Measurements from ENCODE around the gene CHMP1A.
"Not testable (repeated sequence)": the region's sequence is repeated elsewhere in the genome, so short reads cannot be mapped to it uniquely, and the experiment has no call there.

CHMP1A gene

DNA sequence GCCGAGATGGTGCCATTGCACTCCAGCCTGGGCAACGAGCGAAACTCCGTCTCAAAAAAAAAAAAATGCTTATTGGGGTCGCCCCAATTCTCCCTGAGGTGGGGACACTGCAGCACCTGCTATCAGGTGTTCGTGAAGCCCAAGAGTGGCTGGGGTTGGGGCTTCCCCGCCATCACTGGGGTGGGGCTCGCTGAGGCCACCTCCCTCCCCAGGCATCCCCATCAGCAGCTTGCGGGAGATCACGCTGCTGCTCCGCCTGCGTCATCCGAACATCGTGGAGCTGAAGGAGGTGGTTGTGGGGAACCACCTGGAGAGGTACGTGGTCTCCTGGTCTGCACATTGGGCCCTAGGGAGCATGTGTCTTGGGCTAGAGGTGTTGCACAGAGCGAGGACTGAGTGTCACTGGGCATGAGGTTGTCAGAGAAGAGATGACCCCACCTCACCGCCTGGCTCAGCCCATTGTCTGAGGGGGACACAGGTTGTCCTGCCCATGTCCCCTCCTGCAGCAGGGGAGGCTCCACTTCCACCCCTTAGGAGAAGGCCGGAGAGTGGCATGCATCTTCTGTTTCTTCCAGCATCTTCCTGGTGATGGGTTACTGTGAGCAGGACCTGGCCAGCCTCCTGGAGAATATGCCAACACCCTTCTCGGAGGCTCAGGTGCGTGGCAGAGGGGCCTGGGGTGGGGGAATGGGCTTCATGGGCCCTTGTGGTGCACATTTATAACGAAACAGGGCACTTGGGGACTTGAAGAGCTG lies 33.9 kb upstream of the CHMP1A start:
- DNase-seq: no peak

DNA sequence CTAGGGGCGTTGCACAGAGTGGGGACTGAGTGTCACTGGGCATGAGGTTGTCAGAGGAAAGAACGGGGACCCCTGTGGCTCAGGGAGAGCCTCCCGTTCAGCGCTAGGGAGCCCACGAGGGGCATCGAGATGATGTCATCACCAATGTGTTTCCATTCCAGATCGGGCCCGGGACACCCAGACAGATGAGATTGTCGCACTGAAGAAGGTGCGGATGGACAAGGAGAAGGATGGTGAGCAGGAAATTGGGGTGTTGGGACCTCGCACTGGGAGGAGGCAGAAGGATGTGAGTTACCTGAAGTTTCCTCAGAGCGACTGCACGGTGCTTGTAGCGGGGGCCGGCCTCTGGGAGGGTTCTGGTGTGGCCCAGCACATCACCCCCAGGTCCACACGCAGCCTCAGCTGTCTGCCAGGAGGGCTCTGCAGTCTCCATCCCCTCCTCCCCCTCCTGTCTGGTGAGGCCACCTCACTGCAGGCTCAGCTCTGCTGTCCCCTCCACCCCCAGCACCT lies 32.9 kb upstream of the CHMP1A start:
- no peak for DNase-seq

DNA sequence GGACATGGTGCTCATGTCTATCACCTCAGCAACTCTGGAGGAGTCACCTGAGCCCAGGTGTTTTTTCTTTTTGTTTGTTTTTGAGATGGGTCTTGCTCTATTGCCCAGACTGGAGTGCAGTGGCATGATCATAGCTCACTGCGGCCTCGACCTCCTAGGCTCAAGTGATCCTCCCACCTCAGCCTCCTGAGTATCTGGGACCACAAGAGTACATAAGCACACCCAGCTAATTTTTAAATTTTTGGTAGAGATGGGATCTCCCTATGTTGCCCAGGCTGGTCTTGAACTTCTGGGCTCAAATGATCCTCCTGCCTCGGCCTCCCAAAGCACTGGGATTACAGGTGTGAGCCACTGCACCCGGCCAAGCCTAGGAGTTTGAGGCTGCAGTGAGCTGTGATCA lies 32.1 kb upstream of the CHMP1A start:
- DNase-seq: not testable (repeated sequence)

DNA sequence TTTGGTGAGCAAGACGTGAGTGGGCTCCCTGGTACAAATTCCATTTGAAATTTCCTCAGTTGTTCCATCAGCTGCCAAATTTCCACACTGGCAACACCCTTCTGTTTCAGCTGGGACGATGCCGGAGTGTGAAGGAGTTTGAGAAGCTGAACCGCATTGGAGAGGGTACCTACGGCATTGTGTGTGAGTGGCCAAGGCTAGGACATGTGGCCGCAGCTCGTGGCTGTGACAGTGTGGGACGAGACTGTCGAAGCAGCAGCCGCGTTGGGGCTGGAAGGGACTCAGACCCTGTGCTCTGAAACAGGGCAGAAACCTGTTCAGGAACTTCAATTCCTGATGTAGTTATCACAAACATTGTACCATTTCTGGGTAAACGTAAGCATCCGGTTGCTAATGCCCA lies 31.6 kb upstream of the CHMP1A start:
- no peak for DNase-seq

DNA sequence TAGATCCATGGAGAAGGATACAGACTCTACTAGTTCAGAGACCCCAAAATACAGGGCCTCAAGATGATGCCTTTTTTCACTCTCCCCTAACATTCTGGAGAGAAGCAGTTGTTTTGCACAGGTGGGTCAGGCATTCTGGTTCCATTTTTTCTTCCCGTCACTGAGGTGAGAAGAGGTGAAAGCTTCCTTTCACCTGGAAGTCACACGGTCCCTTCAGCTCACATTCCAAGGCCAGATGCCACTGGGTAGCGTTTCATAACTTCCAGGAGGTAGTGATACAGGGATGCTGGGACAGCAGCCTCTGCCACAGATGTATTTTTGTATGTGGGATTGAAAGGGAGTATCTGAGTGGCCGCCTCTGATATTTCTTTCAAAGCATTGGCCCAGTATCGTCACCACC lies 30.9 kb upstream of the CHMP1A start:
- DNase-seq: no peak

DNA sequence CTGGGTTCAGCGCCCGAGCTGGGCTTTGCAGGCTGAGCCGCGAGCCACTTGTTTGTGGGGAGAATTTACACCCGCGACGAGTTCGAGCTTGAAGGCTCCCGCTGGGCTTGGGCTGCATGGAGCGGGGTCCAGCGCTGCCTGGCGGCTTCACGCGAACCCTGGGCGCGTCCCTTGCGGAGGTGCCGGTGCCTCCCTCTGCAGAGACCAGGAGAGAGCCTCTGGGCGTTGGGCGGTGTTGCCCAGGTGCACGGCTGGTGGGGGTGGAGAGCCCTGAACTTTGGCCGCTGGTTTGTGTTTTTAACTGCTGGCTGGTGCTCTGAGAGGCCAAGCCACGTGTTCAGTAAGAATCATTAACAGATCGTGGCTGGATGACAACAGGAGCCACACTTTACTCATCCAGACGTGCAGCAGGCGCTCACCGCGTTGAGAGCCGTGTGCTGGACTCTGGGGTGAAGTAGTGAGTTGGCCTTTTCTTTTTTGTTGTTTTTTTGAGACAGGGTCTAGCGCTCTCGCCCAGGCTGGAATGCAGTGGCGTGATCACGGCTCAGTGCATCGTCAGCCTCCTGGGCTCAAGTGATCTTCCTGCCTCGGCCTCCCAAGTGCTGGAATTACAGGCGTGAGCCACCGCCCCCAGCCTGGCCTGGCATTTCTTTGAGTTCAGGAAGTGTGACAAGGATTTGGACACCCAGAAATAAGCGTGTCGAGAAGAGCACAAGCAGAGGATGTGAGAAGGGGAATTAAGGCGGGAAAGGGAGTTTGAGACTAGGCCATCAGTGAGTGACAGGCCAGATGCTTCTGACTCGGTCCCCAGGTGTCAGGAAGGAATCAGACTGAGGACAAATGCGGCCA lies 29.8 kb upstream of the CHMP1A start:
- DNase-seq: no peak

DNA sequence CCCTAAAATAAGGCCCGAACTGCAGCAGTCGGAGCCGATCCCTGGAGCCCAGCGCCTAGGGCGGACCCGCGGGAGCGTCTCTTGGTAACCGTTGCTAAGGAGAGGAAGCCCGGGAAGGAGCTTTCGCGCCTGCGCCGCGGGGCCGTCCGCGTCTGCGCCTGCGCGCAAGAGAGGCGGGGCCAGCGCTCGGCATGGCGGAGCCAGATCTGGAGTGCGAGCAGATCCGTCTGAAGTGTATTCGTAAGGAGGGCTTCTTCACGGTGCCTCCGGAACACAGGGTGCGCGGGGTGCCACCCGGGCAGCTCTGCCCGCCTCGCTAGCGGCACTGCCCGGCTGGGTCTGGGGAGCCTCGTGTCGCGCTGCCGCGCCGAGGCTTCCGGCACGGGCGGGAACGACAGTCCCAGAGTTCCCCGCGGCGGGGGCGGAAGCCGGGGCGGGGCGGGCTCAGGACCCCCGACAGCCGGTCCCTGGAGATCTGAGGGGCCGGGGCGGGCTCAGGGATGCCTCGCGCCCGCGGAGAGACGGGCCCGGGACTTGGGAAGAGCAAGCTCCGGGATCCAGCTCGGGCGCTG lies 29.1 kb upstream of the CHMP1A start, which contains the start of gene CDK10:
Gene CDK10, plus strand, starts transcription at position 170 of the 572 bp plus-strand sequence. Its CDS starts 22 bp downstream, at position 192.
- DNase-seq: peak; percentile 31

DNA sequence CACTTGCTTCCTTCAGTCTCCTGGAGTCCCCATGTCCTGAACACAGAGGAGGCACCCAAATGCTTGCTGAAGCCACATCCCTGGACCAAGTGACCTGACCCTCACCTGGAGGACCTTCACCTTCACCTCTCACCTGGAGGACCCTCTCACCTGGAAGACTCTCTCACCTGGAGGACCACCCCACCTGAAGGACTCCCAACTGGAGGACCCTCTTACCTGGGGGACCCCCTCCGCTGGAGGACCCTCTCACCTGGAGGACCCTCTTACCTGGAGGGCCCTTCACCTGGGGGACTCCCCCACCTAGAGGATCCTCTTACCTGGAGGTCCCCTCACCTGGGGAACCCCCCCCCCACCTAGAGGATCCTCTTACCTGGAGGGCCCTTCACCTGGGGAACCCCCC lies 28.4 kb upstream of the CHMP1A start:
- no peak for DNase-seq

DNA sequence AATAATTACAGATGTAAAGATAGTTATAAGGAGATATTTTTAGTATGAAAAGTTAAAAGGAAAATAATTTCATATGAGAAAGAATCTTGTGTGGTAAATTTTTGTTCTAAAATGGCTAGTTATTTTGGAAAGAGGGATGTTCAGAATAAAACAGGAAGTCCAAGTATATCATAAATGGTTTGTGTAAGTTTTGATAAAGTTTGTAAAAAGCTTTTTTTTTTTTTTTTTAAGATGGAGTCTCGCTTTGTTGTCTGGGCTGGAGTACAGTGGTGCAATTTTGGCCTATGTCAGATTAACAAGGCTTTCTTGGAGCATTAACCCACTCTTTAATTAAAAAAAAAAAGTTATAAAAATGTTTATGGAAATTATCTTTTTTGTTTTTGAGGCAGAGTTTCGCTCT lies 20.8 kb upstream of the CHMP1A start:
- no peak for DNase-seq

DNA sequence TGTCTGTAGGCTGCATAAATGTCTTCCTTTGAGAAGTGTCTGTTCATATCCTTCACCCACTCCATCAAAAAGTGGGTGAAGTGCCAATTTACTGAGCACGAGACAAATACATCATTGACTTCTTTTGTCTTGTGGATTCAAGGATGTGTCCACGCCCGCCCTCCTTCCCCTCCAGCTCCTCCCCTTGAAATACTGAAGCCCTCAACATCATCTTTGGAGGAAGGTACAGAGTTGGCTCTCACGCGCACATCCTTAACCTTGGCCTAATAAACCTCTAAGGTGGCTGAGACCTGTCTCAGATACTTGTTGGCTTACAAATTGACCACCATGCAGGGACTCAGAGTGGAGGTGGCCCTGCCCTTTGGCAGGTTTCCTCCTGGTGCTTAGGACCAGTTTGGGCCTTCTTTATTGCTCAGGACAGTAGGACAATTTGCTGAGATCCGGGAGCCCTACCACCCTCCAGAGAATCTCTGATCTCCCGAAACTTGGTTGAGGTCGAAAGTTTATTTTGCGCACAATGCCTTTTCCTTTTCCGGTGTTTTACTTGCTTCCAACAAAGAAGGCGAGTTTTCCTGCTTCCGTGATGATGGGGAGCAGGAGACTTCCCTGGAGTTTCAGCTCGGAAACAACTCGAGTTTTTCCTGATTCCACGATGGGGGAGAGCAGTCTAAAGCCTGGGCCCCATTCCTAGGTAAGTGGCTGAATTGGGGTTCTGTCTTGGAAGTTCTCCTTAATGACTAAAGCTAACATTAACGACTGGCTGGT lies 14.9 kb upstream of the CHMP1A start:
- DNase-seq: no peak

DNA sequence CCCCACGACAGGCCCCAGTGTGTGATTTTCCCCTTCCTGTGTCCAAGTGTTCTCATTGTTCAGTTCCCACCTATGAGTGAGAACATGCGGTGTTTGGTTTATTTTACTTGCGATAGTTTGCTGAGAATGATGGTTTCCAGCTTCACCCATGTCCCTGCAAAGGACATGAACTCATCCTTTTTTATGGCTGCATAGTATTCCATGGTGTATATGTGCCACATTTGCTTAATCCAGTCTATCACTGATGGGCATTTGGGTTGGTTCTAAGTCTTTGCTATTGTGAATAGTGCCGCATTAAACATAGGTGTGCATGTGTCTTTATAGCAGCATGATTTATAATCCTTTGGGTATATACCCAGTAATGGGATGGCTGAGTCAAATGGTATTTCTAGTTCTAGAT lies 14.1 kb upstream of the CHMP1A start:
- DNase-seq: not testable (repeated sequence)

DNA sequence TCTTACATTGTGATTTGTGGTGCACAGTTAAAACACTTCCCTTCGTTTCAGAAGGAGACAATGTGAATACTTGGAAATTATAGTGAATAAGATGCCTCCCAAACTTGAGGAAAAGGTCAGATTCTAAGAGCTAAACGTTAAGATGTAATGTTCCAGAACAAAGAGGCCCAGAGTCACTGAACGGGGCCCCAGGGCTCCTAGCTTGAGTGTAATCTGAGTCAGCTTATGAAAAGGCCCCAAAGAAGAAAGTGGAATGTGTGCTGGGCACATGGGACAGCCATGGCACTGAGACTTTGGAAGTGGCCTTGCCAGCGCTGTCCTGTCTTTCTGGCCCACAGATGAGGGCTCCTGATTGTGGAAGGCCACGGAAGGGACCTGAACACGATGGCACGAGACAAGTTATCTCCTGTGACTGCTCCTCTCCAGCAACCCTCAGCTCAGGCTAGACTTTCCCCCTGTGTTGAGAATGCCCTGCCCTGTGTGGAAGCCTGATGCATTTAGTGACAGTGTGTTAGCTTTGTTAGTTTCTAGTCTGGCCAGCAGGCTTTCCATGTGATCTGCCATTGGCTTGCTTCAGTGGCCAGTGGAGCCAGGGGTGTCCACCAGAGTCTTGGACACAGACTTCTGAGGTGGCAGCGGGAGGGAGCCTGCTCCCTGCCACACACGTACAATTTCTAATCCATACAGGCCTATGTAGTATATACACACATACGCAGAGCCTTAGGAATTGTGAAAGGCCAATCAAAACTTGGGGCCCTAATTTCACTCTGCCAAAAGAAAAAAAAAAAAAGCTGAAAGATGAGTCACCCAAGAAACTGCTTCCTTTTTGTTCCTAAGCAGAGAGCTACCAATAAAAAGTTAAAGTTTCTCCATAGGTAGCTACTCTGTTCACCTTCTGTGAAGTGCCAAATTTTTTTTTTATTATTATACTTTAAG lies 13.3 kb upstream of the CHMP1A start:
- no peak for DNase-seq

DNA sequence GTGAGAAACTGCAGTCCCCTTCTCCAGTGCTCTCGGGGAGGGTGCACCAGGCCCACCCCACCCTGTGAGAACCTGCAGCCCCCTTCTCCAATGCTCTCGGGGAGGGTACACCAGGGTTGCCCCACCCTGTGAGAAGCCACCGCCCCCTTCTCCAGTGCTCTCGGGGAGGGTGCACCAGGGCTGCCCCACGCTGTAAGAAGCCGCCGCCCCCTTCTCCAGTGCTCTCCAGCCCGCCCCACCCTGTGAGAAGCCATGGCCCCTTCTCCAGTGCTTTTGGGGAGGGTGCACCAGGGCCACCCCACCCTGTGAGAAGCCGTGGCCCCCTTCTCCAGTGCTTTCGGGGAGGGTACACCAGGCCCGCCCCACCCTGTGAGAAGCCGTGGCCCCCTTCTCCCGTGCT lies 12.2 kb upstream of the CHMP1A start:
- DNase-seq: no peak

DNA sequence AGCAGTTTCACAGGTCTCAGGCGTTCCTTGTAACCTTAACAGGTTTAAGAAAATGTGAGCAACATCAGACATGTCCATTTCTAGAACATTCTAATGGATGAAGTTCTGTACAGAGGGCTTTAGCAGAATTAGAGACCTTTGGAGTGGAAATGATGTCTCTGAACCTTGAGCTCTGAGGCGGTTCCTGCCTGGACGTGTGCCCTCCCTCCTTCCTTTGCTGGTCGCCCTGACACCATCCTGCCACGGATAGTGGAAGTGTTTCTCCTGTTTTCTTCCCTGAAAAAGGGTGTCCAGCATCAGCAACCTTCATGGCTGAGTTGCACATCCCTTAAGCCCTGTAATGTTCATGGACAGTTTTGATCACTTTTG lies 11.3 kb upstream of the CHMP1A start:
- DNase-seq: no peak

DNA sequence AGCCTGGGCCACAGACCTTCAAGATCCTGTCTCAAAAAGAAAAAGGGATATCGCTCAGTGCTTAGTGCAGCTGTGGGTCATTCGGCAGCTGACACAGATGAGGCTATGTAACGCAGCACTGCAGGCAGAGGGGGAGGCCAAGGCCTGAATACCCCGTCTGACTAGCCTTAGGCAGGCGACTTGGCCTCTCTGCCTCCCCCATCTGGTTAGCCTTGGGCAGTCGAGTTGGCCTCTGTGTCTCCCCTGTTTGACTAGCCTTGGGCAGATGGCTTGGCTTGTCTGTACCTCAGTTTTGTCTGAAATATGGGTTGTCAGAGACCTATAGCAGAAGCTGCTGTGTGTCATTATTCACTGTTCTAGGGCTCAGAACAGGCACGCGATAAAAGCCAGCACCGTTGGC lies 10.1 kb upstream of the CHMP1A start:
- DNase-seq: no peak

DNA sequence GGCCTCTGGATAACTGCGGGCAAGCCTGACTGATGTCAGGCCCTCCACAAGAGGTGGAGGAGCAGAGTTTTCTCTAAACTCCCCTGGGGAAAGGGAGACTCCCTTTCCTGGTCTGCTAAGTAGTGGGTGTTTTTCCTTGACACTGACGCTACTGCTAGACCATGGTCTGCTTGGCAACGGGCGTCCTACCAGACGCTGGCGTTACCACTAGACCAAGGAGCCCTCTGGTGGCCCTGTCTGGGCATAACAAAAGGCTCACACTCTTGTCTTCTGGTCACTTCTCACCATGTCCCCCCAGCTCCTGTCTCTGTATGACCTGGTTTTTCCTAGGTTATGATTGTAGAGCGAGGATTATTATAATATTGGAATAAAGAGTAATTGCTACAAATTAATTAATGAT lies 9.5 kb upstream of the CHMP1A start:
- DNase-seq: not testable (repeated sequence)

DNA sequence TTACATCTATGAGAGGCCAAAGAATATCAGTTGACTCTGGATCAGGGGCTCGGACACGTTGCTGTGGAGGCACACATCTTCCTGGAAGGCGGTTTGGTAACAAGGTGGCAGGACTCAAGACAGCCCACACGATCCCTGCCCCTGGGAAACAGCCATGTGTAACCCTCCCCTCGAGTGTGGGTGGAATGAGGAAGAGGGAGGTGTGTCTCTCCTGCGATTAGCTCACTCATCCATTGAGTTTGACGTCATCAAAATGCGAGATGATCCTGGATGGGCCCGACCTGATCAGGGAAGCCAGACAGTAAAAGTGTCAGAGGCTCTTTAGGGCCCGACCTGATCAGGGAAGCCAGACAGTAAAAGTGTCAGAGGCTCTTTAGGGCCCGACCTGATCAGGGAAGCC lies 6.7 kb upstream of the CHMP1A start:
- not testable (repeated sequence) for DNase-seq

DNA sequence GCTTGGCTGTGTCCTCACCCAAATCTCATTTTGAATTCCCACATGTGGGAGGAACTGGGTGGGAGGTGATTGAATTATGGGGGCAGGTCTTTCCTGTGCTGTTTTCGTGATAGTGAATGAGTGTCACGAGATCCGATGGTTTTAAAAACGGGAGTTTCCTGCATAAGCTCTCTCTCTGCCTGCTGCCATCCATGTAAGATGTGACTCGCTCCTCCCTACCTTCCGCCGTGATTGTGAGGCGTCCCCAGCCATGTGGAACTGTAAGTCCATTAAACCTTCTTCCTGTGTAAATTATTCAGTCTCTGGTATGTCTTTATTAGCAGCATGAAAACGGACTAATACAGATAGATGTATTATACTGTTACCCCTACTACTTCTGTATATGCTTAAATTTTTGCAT lies 3.7 kb upstream of the CHMP1A start:
- DNase-seq: no peak

DNA sequence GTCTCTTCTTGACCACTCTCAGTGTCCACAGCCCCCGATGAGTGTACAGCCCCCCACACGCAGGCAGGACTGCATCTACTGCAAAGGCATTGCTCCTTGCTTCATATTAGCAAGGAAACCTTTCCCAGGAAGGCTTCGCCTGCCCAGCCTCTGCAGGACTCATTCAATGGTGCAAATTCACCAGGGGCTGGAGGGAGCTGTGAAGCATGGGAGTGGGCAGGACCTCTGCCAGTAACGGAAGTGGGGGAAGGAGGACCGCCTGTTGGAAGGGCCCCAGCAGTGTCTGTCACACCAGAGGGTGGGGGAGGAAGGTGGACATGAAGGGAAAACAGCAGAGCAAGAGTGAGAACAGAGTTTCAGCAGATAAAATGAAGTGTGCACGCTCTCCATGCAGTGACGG lies 2.6 kb upstream of the CHMP1A start:
- DNase-seq: no peak

DNA sequence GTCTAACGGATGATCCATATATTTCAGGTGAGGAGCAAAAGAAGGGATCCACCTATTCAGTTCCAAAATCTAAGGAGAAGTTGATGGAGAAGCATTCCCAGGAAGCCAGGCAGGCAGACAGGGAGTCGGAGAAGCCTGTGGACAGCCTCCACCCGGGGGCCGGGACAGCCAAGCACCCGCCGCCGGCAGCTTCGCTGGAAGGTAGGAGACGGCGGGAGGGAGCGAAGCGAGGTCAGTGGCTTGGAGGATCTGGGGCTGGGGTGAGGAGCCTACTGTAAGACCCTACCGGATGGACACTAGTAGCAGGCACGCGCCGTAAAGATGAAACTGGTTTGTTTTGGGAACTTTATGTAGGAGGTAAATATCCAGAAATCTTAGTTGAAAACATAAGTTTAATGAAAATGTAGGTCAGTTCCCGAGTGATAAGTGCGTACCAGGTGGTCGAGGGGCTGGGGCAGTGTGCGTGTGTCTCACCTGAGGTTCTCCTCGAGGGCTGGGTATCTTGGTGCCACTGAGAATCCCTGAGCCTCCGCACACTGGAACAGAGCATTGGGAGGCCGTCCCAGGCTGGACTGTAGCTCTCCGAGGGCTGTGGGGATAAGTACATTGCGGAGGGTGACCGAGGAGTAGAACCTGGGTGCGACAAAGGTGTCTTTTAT lies 842 bp upstream of the CHMP1A start:
- no peak for DNase-seq

DNA sequence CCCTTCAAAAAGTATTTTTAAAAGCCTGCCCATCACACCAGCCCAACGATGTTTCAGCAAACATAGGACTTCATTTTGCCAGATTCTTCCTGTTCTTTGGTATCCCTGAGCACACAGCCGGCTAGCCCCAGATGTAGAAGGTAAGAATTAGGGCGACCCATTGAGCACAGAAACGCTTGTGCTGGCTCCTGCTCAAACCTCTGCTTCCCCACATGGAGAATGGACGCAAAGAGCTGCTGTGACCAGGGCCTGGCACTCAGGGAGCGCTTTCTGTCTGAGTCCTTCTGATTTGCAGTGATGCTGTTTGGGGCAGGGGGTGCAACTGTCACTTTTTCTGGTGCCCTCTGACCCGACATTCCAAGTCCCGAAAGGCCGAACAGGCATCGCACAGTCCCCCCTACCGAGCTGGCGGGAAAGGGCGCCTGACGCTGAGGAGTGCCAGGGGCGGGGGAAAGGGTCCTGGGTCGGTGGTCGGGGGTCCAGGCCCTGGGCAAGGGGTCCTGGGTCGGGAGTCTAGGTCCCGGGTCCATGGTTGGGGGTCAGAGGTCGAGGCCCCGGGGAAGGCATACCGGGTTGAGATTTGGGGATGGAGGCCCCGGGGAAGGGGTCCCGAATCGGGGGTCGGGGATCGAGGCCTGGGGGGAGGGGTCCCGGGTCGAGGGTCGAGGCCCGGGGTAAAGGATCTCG lies 930 bp downstream of the CHMP1A start:
- DNase-seq: no peak

Measured in NCI-H2029 treated with DMSO at 0.1 percent for 48 hours (cell line).